Omental fat pad (tissue), 4 donors: Measurements from ENCODE around the gene RPUSD1. TPM values are rescaled to one million over a fixed set of nuclear protein-coding genes. Genes with fewer than 3 reads are reported as not detected.

Experiments
- ATAC-seq: fragments of 150-250 bp; one replicate; pipeline ENCODE4 v1.9.1; 2016; ENCODE audit warnings: mild to moderate bottlenecking, moderate library complexity; ENCODE audit not compliant: low FRiP score
- DNase-seq: peaks from one replicate; pipeline ENCODE4 v3.0.0-alpha.2; 2019; ENCODE audit warnings: low spot score
- total RNA-seq, 4 donors: library from RNA; depleted of rRNA; stranded (reverse); fragments of >200 nt; gene quantifications; one replicate each; pipeline ENCODE4 v1.1.0, GENCODE V29; 2016
- TF ChIP-seq, protein P1 (sequence below), 3 donors: fragments of 450-650 bp; IDR thresholded peaks; one replicate each; pipeline ENCODE4 v1.5.1; 2016 to 2017; ENCODE audit warnings: antibody characterized with exemption in 3 of 3, mild to moderate bottlenecking in 3 of 3, moderate library complexity in 2 of 3

RPUSD1 gene
- total RNA-seq, 4 donors from 2014 or later = 9.6 to 20.9 (median 13.7) TPM

DNA sequence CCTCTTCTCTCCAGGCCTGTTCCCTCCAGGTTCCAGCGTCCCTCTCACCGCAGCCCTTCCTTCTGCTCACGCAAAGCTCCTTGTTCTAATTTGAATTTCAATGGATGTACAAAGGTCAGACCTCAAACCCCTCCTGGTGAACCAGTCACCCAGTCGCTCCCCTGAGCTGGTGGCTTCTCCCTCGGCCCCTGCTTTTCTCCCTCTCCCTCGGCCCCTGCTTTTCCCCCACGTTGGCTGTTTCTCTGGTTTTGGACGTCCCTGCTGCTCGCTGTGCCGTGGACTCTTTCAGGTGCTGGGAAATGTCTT lies 36.2 kb downstream of the RPUSD1 start:
- TF ChIP-seq, protein P1, sequence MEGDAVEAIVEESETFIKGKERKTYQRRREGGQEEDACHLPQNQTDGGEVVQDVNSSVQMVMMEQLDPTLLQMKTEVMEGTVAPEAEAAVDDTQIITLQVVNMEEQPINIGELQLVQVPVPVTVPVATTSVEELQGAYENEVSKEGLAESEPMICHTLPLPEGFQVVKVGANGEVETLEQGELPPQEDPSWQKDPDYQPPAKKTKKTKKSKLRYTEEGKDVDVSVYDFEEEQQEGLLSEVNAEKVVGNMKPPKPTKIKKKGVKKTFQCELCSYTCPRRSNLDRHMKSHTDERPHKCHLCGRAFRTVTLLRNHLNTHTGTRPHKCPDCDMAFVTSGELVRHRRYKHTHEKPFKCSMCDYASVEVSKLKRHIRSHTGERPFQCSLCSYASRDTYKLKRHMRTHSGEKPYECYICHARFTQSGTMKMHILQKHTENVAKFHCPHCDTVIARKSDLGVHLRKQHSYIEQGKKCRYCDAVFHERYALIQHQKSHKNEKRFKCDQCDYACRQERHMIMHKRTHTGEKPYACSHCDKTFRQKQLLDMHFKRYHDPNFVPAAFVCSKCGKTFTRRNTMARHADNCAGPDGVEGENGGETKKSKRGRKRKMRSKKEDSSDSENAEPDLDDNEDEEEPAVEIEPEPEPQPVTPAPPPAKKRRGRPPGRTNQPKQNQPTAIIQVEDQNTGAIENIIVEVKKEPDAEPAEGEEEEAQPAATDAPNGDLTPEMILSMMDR (IDR thresholded peaks at IDR 0.05) = no peak
- ATAC-seq = no peak

DNA sequence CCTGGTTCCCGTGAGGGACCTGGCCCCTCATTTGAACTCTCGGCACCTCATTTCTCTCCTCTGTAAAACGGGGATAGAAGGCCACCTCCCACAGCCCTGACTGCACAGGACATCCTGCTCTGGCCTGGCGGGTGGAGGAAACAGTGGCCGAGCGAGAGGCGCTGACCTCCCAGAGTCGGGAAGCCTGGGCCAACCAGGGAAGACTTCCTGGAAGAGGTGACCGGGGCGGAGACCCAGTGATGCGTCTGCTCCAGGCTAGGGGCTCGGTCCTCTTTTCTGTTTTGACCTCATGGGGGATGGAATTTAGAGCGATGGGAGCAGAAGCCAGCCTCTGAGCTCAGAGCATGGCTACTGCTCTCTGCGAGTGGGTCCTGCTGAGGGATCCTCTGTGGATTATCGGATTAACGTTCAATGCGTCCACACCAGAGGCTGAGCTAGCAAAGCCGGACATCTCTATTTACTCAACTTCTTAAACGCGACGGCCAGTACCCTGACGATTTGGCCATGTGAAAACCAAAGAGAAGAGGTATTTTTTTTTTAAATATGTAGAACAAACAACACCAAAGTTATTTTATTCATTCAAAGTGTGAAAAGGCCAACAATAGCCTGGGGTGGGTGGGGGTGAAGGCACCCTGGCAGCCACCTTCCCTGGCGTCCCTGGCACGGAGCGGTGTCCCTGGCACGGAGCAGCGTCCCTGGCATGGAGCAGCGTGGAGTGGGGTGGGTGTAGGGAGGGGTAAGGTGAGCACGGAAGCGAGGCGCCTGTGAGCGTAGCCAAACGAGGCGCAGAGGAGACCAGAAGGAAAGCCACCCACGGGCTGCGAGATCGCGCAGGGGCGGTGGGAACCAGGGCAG lies 36.8 kb downstream of the RPUSD1 start:
- DNase-seq = no peak
- TF ChIP-seq, protein P1 (IDR thresholded peaks at IDR 0.05) = no peak
- ATAC-seq = no peak

More for the DNA sequence above, 36.2 kb downstream of the RPUSD1 start:
- no peak for DNase-seq

DNA sequence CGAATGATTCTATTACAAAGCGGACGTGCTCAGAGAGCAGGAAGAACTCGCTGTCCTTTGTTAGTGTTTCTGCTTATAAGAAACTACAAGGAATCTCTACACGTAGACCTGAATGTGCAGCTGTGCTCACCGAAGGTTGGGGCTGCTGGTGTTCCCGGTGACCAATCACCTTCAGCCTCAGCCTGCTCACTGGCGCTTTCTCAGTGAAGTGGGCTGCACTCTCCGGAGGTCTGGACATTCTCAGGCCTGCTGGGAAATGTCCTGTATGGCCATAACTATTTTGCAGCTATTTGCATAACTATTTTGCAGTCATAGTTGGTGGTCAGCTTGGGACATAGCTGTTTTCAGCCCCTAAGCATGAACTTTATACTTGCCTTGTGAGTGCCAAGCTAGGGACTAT lies 37.7 kb downstream of the RPUSD1 start:
- no peak for DNase-seq
- no peak for ATAC-seq
- TF ChIP-seq, protein P1 (IDR thresholded peaks at IDR 0.05) = no peak

DNA sequence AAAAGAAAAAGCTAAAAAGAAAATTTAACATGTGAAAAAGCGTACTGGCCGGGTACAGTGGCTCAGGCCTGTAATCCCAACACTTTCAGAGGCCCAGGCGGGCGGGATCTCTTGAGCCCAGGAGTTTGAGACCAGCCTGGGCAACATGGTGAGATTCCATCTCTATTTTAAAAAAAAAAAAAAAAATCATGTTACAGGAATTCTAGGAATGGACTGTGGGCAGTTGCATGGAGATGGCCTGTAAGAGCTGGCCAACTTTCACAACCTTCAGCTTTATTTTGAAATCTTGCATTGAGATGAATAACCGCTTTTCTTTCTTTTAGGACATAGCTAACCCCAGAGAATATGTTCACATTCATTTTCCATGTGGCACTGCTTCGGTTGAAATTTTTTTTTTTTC lies 39.2 kb downstream of the RPUSD1 start:
- ATAC-seq (peak; percentile 50), DNase-seq (no peak)

DNA sequence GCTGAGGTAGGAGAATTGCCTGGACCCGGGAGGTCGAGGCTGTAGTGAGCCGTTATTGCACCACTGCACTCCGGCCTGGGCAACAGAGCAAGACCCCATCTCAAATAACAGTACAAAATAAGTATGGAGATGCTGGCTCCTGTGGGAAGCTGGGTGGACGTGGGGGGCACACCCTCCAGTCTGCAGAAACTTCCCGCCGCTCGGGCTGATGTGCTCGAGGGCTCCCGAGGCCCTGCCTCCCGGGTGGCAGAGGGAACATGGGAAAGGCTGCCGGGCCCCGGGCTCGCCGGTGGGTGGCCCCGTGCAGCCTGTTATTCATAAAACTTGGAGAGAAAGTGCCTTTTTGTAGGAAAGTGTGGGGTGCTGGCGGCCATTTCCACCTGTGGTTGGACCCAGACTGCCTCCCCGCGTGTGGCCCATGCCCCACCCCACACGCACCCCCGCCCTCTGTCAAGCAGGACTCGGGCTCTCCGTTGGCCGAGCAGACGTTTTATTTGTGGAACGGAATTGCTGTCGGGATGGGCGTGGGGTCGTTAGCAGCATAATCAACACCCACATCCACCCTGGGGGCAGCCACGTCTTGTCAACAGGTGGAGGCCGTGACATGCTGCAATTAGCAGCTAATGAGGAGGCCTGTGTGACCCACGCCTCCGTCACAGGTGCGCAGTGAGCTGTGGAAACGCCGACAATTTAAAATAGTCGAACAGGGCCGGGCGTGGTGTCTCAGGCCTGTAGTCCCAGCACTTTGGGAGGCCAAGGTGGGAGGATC lies 40.0 kb downstream of the RPUSD1 start:
- TF ChIP-seq, protein P1 (IDR thresholded peaks at IDR 0.05) = no peak
- ATAC-seq (no peak), DNase-seq (no peak)

More for the DNA sequence above, 39.2 kb downstream of the RPUSD1 start:
- TF ChIP-seq, protein P1 (IDR thresholded peaks at IDR 0.05) = no peak

DNA sequence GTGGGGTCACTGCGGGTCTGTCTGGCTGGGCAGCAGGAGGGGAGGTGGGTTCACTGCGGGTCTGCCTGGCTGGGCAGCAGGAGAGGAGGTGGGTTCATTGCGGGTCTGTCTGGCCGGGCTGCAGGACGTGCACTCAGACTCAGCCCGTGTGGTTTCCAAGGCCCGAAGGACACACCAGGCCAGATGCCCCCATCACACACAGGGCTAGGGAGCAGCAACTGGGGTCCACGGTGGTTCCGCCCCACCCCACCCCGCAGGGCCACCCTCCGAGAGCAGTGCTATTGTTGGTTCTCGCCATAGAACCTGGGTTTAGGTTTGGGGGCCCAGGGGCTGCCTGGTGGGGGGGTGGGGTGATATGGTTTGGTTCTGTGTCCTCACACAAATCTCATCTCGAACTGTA lies 41.5 kb downstream of the RPUSD1 start:
- TF ChIP-seq, protein P1 (IDR thresholded peaks at IDR 0.05) = no peak
- no peak for DNase-seq
- peak; percentile 39 for ATAC-seq
